Liver (tissue), 9 donors: ENCODE results near the gene DCPS. TPM values are rescaled to one million over a fixed set of nuclear protein-coding genes. Genes with fewer than 3 reads are reported as not detected.
A peak's percentile ranks its signal among the peaks of the same experiment; 100 is the strongest.

Source experiments
- DNase-seq: peaks from one replicate; pipeline ENCODE4 v3.0.0-alpha.2; 2017; ENCODE audit warnings: low spot score
- H3K27ac ChIP-seq, 2 donors: one replicate each; pipeline ENCODE4 v1.7.0; 2013; ENCODE audit warnings: inconsistent platforms in 2 of 2, low read length in 2 of 2, control low read depth in 1 of 2, low read depth in 1 of 2, mild to moderate bottlenecking in 1 of 2
- H3K27me3 ChIP-seq, 4 donors: one replicate each; pipeline versions ENCODE4 v1.6.1 to v1.7.0; 2013; ENCODE audit warnings: low read length in 3 of 4, inconsistent platforms in 1 of 4, mild to moderate bottlenecking in 1 of 4, moderate library complexity in 1 of 4; ENCODE audit not compliant: control insufficient read depth in 4 of 4, insufficient read depth in 4 of 4
- H3K36me3 ChIP-seq, 4 donors: one replicate each; pipeline versions ENCODE4 v1.6.1 to v1.7.0; 2013; ENCODE audit warnings: low read length in 3 of 4, mild to moderate bottlenecking in 3 of 4, low read depth in 1 of 4, moderate library complexity in 1 of 4; ENCODE audit not compliant: control insufficient read depth in 4 of 4, insufficient read depth in 3 of 4
- H3K4me1 ChIP-seq, 4 donors: one replicate each; pipeline versions ENCODE4 v1.6.1 to v1.7.0; 2013; ENCODE audit warnings: low read length in 3 of 4, mild to moderate bottlenecking in 3 of 4, moderate library complexity in 1 of 4; ENCODE audit not compliant: control insufficient read depth in 4 of 4, insufficient read depth in 4 of 4
- H3K4me3 ChIP-seq, 3 donors: one replicate each; pipeline versions ENCODE4 v1.6.1 to v1.7.0; 2013; ENCODE audit warnings: low read length in 3 of 3, control low read depth in 1 of 3, low read depth in 1 of 3, mild to moderate bottlenecking in 1 of 3
- H3K9ac ChIP-seq, 2 donors: one replicate each; pipeline ENCODE4 v1.7.0; 2013; ENCODE audit warnings: low read length in 2 of 2, mild to moderate bottlenecking in 2 of 2, moderate library complexity in 2 of 2, control low read depth in 1 of 2, low read depth in 1 of 2
- H3K9me3 ChIP-seq, 4 donors: one replicate each; pipeline versions ENCODE4 v1.6.1 to v1.7.0; 2013; ENCODE audit warnings: low read length in 3 of 4; ENCODE audit not compliant: control insufficient read depth in 4 of 4
- CTCF ChIP-seq: fragments of 150-350 bp; IDR thresholded peaks from 2 replicates; pipeline ENCODE4 v1.5.1; 2017; ENCODE audit warnings: improper control_type of control experiment, low read depth, low read length; ENCODE audit not compliant: missing input control
- FOXA1 ChIP-seq: IDR thresholded peaks from 2 replicates; pipeline ENCODE4 v1.6.1; 2016; ENCODE audit warnings: antibody characterized with exemption
- FOXA2 ChIP-seq: IDR thresholded peaks from 2 replicates; pipeline ENCODE4 v1.6.1; 2016; ENCODE audit warnings: antibody characterized with exemption
- HNF4A ChIP-seq, 2 donors: conservative IDR thresholded peaks; 2 replicates each; pipeline ENCODE4 v1.6.1; 2016; ENCODE audit warnings: antibody characterized with exemption in 2 of 2, mild to moderate bottlenecking in 2 of 2
- JUND ChIP-seq, 2 donors: IDR thresholded peaks; 2 replicates each; pipeline ENCODE4 v1.6.1; 2016; ENCODE audit warnings: antibody characterized with exemption in 2 of 2
- MAX ChIP-seq: IDR thresholded peaks from 2 replicates; pipeline ENCODE4 v1.6.1; 2016; ENCODE audit warnings: antibody characterized with exemption
- NR2F2 ChIP-seq: IDR thresholded peaks from 2 replicates; pipeline ENCODE4 v1.6.1; 2016; ENCODE audit warnings: antibody characterized with exemption
- REST ChIP-seq: IDR thresholded peaks from 2 replicates; pipeline ENCODE4 v1.6.1; 2016; ENCODE audit warnings: antibody characterized with exemption, mild to moderate bottlenecking
- RXRA ChIP-seq, 2 donors: IDR thresholded peaks; 2 replicates each; pipeline ENCODE4 v1.6.1; 2017 to 2018; ENCODE audit warnings: antibody characterized with exemption in 2 of 2, mild to moderate bottlenecking in 1 of 2
- SP1 ChIP-seq: IDR thresholded peaks from 2 replicates; pipeline ENCODE4 v1.6.1; 2018; ENCODE audit warnings: antibody characterized with exemption, mild to moderate bottlenecking
- TAF1 ChIP-seq: conservative IDR thresholded peaks from 2 replicates; pipeline ENCODE4 v1.6.1; 2016; ENCODE audit warnings: antibody characterized with exemption, mild to moderate bottlenecking
- YY1 ChIP-seq: IDR thresholded peaks from 2 replicates; pipeline ENCODE4 v1.6.1; 2016; ENCODE audit warnings: antibody characterized with exemption, mild to moderate bottlenecking
- WGBS: extraction: QIAGEN DNeasy Blood & Tissue Kit; methylation state at CpG from one replicate; pipeline ENCODE4 v1.1.7; 2013; 5-methylcytosine and 5-hydroxymethylcytosine counted together
- polyA plus RNA-seq, 2 donors: library from polyadenylated mRNA; stranded (reverse) in 1 of 2; unstranded in 1 of 2; fragments of 200-250 nt in 1 of 2; fragments of >200 nt in 1 of 2; fragmentation: Nextera tagmentation in 1 of 2; extraction: Ambion mirVana in 1 of 2; gene quantifications; one replicate each; pipeline versions ENCODE4 v1.2.1 to v1.2.3, GENCODE V29; 2013 to 2015
- total RNA-seq, 2 donors: library from RNA; depleted of rRNA; stranded (reverse); fragments of >200 nt; gene quantifications; one replicate each; pipeline ENCODE4 v1.2.3, GENCODE V29; 2014
- donor health status: healthy.
- donor health status: healthy.
- donor health status: healthy.
- donor health status: healthy.
- donor health status: healthy.

The DCPS gene
- total and polyA plus RNA-seq, 4 donors: 5.6 to 61.0 (median 19.0) TPM

GRCh38 chr11:126337474-126338241, 33.8 kb downstream of the DCPS start:
- no peaks in the 10 kb centered on the region for H3K27me3 ChIP-seq
- peak; percentile 76 for TF ChIP-seq NR2F2
- TF ChIP-seq CTCF: no peak
- TF ChIP-seq FOXA1: no peak
- TF ChIP-seq RXRA (IDR thresholded peaks at IDR 0.05): peak; percentile 49 to 92
- DNase-seq: no peak
- 81% methylated on average over 15 of the region's 15 CpGs for WGBS
- H3K9ac ChIP-seq: no peak overlapping the region
- peaks cover 2 to 47% (median 30%) of the 10 kb centered on the region in 4 donors for H3K36me3 ChIP-seq
- H3K27ac ChIP-seq: peak overlapping the region; percentile 8 to 71
- no peaks in the 10 kb centered on the region for H3K9me3 ChIP-seq
- peaks cover 6 to 38% (median 25%) of the 10 kb centered on the region in 4 donors for H3K4me1 ChIP-seq
- H3K4me3 ChIP-seq: no peak overlapping the region

- DNase-seq: no peak
- Histone ChIP-seq H3K27me3 (no peaks in the 10 kb centered on the region), H3K9me3 (no peaks in the 10 kb centered on the region), H3K36me3 (peaks cover 2 to 53% (median 33%) of the 10 kb centered on the region in 4 donors), H3K27ac (no peak overlapping the region), H3K9ac (no peak overlapping the region), H3K4me3 (no peak overlapping the region), H3K4me1 (peaks cover 6 to 30% (median 23%) of the 10 kb centered on the region in 4 donors)
- no peak for TF ChIP-seq RXRA (IDR thresholded peaks at IDR 0.05)
- no peak for TF ChIP-seq REST
- no peak for TF ChIP-seq HNF4A (conservative IDR thresholded peaks at IDR 0.05)
- no peak for TF ChIP-seq SP1
- WGBS: 96% methylated on average over 7 of the region's 7 CpGs
These were observed 34.6 kb downstream of the DCPS start for GRCh38 chr11:126338346-126339055.

GRCh38 chr11:126339073-126339862, 35.4 kb downstream of the DCPS start:
- peaks cover 2 to 59% (median 34%) of the 10 kb centered on the region in 4 donors for H3K36me3 ChIP-seq
- TF ChIP-seq YY1 (no peak), MAX (no peak), FOXA2 (no peak), SP1 (no peak), REST (no peak), JUND (IDR thresholded peaks at IDR 0.05) (no peak), HNF4A (conservative IDR thresholded peaks at IDR 0.05) (no peak), TAF1 (no peak)

More at GRCh38 chr11:126339073-126339862, 35.4 kb downstream of the DCPS start:
- H3K4me3 ChIP-seq: no peak overlapping the region
- no peaks in the 10 kb centered on the region for H3K9me3 ChIP-seq
- H3K27ac ChIP-seq: peak overlapping the region in 1 of 2 donors; percentile 4
- peaks cover 4 to 30% (median 22%) of the 10 kb centered on the region in 4 donors for H3K4me1 ChIP-seq
- H3K9ac ChIP-seq: no peak overlapping the region
- 80% methylated on average over 15 of the region's 15 CpGs for WGBS
- no peak for DNase-seq
- no peaks in the 10 kb centered on the region for H3K27me3 ChIP-seq
